GM19324 (cell line): ENCODE data around the gene IL17B.
"Not testable (repeated sequence)": the region's sequence is repeated elsewhere in the genome, so short reads cannot be mapped to it uniquely, and the experiment has no call there.

Experiments
- ATAC-seq: cut with Tn5 transposase; IDR thresholded peaks from one replicate; pipeline ENCODE4 v1.9.1; 2021; ENCODE audit warnings: mild to moderate bottlenecking, moderate library complexity; ENCODE audit not compliant: unreplicated experiment, low FRiP score

IL17B gene

GRCh38 chr5:149403923-149404745, 25.0 kb upstream of the IL17B start:
- no peak for ATAC-seq

- no peak for ATAC-seq
Observed at GRCh38 chr5:149402291-149402690, 23.2 kb upstream of the IL17B start.

- ATAC-seq = no peak
Observed at GRCh38 chr5:149401051-149401450, 22.0 kb upstream of the IL17B start.

- no peak for ATAC-seq
Observed at GRCh38 chr5:149400304-149400703, 21.2 kb upstream of the IL17B start.

- no peak for ATAC-seq
Observed at GRCh38 chr5:149399775-149400174, 20.7 kb upstream of the IL17B start.

- ATAC-seq = not testable (repeated sequence)
Observed at GRCh38 chr5:149398747-149399266, 19.7 kb upstream of the IL17B start.

- no peak for ATAC-seq
Observed at GRCh38 chr5:149397530-149397929, 18.4 kb upstream of the IL17B start.

- not testable (repeated sequence) for ATAC-seq
Observed at GRCh38 chr5:149394996-149395395, 15.9 kb upstream of the IL17B start.

- no peak for ATAC-seq
Observed at GRCh38 chr5:149392718-149393117, 13.6 kb upstream of the IL17B start.

GRCh38 chr5:149391524-149391923, 12.4 kb upstream of the IL17B start:
- no peak for ATAC-seq

- ATAC-seq = not testable (repeated sequence)
Observed at GRCh38 chr5:149391076-149391475, 12.0 kb upstream of the IL17B start.

GRCh38 chr5:149389552-149390495, 10.7 kb upstream of the IL17B start:
- ATAC-seq = no peak

GRCh38 chr5:149388498-149389190, 9.6 kb upstream of the IL17B start:
- no peak for ATAC-seq

- ATAC-seq = no peak
Observed at GRCh38 chr5:149387982-149388381, 8.9 kb upstream of the IL17B start.

- ATAC-seq = no peak
Observed at GRCh38 chr5:149387081-149387631, 8.1 kb upstream of the IL17B start.

- no peak for ATAC-seq
Observed at GRCh38 chr5:149386166-149386565, 7.1 kb upstream of the IL17B start.

GRCh38 chr5:149383399-149383798, 4.3 kb upstream of the IL17B start:
- no peak for ATAC-seq

GRCh38 chr5:149382517-149383220, 3.6 kb upstream of the IL17B start:
- ATAC-seq = no peak

- ATAC-seq = no peak
Observed at GRCh38 chr5:149381986-149382338, 2.9 kb upstream of the IL17B start.
